Suppressor macrophage (primary cell): ENCODE measurements around the gene NR2F1-AS1.

Experiments used
- DNase-seq, 4 experiments: peaks; one replicate each; pipeline ENCODE4 v3.0.0-alpha.2; 2020 to 2022

NR2F1-AS1 gene

DNA sequence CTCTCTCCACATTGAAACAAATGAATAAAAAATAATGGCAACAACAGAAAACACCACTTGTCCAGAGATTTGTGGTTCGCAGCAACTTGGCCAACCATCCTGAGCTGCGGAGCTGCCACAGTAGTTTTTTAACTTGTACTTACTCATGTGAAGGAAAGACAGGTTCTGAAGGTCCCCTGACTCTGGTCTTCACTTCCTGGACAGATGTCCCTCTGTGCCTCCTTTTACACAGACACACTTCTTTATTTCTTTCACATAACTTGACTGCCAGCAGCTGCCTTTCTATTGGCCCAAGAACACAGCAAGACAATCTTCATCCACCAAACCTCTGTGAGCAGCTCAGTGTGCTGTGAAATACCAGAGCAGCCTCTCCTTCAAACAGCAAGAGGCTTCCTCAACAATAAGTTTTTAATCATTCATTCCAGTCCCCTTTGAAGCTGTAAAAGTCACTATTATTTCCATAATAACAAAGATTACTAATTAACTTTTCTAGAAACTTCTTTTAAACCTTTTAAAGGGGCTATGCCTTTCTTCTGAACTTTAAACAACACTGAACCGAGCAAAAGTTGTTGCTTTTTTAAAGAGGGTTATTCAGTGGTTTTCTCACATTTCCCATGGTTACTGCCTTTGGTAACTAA, 198.7 kb downstream of the NR2F1-AS1 start:
- DNase-seq: no peak

DNA sequence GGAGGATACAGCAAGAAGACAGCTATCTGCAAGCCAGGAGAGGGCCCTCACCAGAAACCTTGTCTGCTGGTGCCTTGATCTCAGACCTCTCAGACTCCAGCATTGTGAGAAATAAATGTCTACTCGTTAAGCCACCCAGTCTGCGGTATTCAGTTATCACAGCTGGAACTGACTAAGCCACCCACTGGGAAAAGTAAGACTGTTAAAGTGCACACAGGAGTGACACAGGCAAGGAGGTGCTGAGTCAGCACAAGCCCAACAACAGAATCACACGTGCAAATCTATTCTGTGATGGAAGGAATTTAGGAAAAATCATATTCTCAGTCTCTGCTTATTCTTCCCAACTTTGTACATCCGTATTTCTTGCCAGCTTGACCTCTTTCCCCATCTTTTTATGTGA, 200.0 kb downstream of the NR2F1-AS1 start:
- DNase-seq: no peak

DNA sequence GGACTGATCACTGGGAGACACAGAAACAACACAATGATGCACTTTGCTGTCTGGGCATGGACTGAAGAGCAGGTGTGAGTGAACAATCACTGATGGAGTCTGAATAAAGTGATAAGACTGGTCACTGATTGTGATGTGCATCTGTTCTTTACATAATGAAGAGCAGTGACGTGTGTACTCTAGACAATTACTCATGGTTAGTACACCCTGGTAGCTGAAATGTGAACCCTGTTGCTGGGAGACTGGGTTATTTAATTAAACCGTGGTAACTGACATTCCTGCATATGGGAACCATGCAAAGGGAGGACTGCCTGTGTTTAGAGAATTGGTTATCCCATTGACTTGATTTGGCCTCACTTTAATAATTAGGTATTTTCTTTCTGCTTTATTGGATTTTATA, 202.9 kb downstream of the NR2F1-AS1 start:
- DNase-seq: no peak

DNA sequence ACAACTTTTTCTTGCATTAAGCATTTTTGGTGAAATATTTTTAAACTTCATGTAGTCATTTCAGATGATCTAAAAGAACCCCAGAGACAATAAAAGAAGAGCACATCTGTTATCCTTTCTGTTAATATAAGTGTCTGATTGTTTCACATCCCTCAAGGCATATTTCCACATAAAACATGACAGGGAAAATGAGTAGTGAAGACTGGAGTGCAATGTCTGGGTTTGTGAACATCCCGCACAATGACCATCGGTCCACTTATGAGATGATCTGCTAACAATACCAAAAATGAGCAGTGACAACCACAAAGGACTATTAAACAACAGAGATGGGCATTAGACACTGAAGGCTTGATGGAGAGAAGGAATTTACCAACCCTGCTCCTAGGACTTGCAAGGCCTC, 209.1 kb downstream of the NR2F1-AS1 start:
- DNase-seq: no peak

DNA sequence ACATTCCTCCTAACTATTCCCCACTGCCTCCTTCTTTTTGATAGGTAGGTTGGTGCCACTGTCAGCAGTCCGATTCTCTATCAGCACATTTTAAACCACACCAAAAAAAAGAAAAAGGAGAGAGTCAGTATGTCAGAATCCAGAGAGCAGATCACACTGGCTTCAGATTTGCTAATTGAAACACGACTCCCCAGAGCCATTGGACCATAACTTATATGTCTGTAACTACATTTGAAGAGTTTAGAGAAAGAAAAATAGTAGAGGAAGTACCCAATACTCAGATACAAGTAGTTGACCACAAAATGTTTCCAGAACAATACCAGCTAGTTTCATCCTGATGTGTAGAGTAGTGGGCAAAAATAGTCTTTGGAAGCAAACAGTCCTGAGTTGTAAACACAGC, 216.6 kb downstream of the NR2F1-AS1 start:
- DNase-seq: no peak

DNA sequence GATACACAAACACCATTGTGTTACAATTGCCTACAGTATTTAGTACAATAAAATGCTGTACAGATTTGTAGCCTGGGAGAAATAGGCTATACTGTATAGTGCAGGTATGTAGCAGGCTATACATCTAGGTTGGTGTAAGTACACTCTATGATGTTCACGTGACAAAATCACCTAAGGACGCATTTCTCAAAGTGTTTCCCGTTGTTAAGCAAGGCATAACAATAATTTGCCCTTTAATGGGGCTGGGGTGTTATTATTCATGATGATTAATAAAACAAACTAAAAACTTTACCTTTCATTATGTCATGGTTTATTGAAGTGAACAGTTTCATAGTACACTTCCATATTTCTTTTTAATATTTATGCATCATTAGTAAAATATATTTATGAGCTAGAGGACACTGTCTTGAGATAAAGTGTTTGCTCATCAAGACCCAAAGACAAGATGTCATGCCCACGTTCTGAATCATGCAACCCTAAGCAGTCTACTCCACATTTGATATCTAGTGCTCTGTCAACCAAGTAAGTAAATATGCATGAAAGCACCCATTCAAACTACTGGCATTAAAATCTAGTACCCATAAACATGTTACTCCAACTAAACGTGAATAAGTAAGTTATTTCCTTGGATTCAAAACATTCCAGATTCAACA, 220.5 kb downstream of the NR2F1-AS1 start:
- DNase-seq: no peak

DNA sequence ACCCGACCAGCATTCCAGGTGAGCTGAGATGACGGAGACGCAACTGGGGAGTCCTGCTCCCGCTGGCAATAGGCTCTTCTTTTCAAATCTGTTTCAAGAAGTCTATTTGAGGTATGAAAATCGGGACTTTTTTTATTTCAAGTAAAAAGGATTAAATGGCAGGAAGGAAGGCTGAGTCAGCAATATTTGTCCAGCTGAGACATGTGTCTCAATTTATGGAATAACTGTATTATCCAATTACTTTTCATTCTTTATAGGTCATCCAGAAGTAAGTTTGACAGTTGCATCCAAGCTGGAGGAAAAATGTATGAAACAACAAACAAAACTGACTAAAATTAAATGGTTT, 221.1 kb downstream of the NR2F1-AS1 start:
- DNase-seq: no peak
